Astrocyte (in vitro differentiated cells and primary cell): ENCODE measurements around the gene PDZD2. TPM values are rescaled to one million over a fixed set of nuclear protein-coding genes. Genes with fewer than 3 reads are reported as not detected.

Experiments used
- DNase-seq: peaks from one replicate; pipeline ENCODE4 v3.0.0-alpha.2; 2010; ENCODE audit warnings: low read depth
- FAIRE-seq: peaks from 2 replicates; lab custom pipeline; 2011; peaks lifted over from hg19 to GRCh38; lab: Jason Lieb, UNC
- H2AFZ ChIP-seq: 2 replicates; pipeline ENCODE4 v1.6.0; 2012; ENCODE audit warnings: low read depth, low read length, inconsistent platforms
- H3K27ac ChIP-seq: 2 replicates; pipeline ENCODE4 v1.5.1; 2011; ENCODE audit warnings: low read depth, low read length, inconsistent platforms
- H3K27me3 ChIP-seq: 2 replicates; pipeline ENCODE4 v1.6.0; 2011; ENCODE audit warnings: low read length, inconsistent platforms; ENCODE audit not compliant: insufficient read depth
- H3K36me3 ChIP-seq: 2 replicates; pipeline ENCODE4 v1.5.1; 2011; ENCODE audit warnings: low read length, inconsistent platforms; ENCODE audit not compliant: insufficient read depth
- H3K4me1 ChIP-seq: 2 replicates; pipeline ENCODE4 v1.5.1; 2011; ENCODE audit warnings: low read length, inconsistent platforms; ENCODE audit not compliant: insufficient read depth
- H3K4me2 ChIP-seq: 2 replicates; pipeline ENCODE4 v1.6.0; 2012; ENCODE audit warnings: low read length, inconsistent platforms
- H3K4me3 ChIP-seq: 2 replicates; pipeline ENCODE4 v1.5.1; 2011; ENCODE audit warnings: low read depth, mild to moderate bottlenecking, low read length, inconsistent platforms; ENCODE audit not compliant: insufficient read depth
- H3K79me2 ChIP-seq: 2 replicates; pipeline ENCODE4 v1.6.0; 2012; ENCODE audit warnings: mild to moderate bottlenecking, low read length, inconsistent platforms; ENCODE audit not compliant: insufficient read depth
- H3K9ac ChIP-seq: 2 replicates; pipeline ENCODE4 v1.6.0; 2012; ENCODE audit warnings: mild to moderate bottlenecking, low read length, inconsistent platforms
- H3K9me3 ChIP-seq: 2 replicates; pipeline ENCODE4 v1.5.1; 2012; ENCODE audit warnings: low read depth, mild to moderate bottlenecking, low read length, inconsistent platforms; ENCODE audit not compliant: insufficient read depth
- H4K20me1 ChIP-seq: 2 replicates; pipeline ENCODE4 v1.6.0; 2012; ENCODE audit warnings: low read length, inconsistent platforms; ENCODE audit not compliant: insufficient read depth
- H3K27ac Mint-ChIP-seq: one replicate; pipeline ENCODE4 v1.8.0; 2021; ENCODE audit warnings: mild to moderate bottlenecking, mixed read lengths; ENCODE audit not compliant: unreplicated experiment
- H3K27me3 Mint-ChIP-seq: one replicate; pipeline ENCODE4 v1.8.0; 2021; ENCODE audit warnings: low read depth, mixed read lengths; ENCODE audit not compliant: unreplicated experiment
- H3K36me3 Mint-ChIP-seq: one replicate; pipeline ENCODE4 v1.8.0; 2021; ENCODE audit warnings: low read depth, mixed read lengths; ENCODE audit not compliant: unreplicated experiment
- H3K4me1 Mint-ChIP-seq: one replicate; pipeline ENCODE4 v1.8.0; 2021; ENCODE audit warnings: low read depth, mixed read lengths; ENCODE audit not compliant: unreplicated experiment
- H3K4me3 Mint-ChIP-seq: one replicate; pipeline ENCODE4 v1.8.0; 2021; ENCODE audit warnings: mild to moderate bottlenecking, moderate library complexity, mixed read lengths; ENCODE audit not compliant: unreplicated experiment
- H3K9me3 Mint-ChIP-seq: one replicate; pipeline ENCODE4 v1.8.0; 2021; ENCODE audit warnings: mild to moderate bottlenecking, mixed read lengths; ENCODE audit not compliant: unreplicated experiment
- EZH2 ChIP-seq: IDR thresholded peaks from 2 replicates; pipeline ENCODE4 v1.6.1; 2012; ENCODE audit warnings: mild to moderate bottlenecking, low read length, inconsistent platforms; ENCODE audit not compliant: insufficient read depth
- total RNA-seq: library from RNA; stranded (reverse); gene quantifications from 2 replicates; pipeline ENCODE4 v1.2.1, GENCODE V29; 2021
- TF ChIP-seq, protein P1 (sequence below): IDR thresholded peaks from 2 replicates; pipeline ENCODE4 v1.5.1; 2011; ENCODE audit warnings: low read depth, mild to moderate bottlenecking, inconsistent platforms, low read length, moderate library complexity; ENCODE audit not compliant: insufficient read depth

Gene PDZD2
- total RNA-seq, 1 donor from 2014 or later, result 10.3 TPM

DNA sequence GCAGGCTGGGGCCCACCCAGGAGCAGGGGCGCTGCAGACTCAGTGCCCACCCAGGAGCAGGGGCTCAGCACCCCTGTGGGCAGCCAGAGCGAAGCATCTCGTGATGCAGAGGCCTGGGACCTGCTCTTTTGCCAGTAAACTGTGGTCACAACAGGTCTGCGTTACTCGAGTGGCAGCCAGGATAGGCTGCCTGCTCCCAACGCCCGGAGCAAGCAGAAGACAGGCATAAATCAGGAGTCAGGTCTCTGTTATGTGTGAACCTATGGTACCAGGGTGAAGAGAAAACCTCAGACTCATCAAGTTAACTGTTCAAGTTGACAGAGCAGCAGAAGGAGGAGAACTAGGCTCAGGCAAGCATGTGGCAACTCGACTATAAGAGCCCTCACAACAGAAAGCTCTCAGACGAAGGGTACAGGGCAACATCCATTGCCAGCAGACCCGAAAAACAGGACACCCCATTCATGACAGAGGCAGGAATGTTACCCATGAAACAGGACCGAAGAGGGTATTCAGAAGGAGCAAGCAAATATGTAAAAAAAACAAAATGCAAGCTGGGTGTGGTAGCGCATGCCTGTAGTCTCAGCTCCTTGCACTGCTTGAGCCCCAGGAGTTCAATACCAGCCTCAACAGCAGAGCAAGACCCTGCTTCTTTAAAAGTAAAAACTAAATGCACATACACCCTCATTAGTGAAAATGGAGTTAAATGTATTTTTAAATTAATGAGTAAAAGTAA lies 463.5 kb downstream of the PDZD2 start:
- Histone ChIP-seq H3K9me3 (no peaks in the 10 kb centered on the region), H3K4me1 (no peaks in the 10 kb centered on the region), H3K4me2 (no peak overlapping the region), H3K4me3 (no peak overlapping the region), H3K79me2 (no peaks in the 10 kb centered on the region), H3K27ac (no peak overlapping the region), H3K36me3 (peaks cover 58% of the 10 kb centered on the region), H4K20me1 (peaks cover 37% of the 10 kb centered on the region), H3K9ac (no peak overlapping the region), H2AFZ (no peak overlapping the region), H3K27me3 (no peaks in the 10 kb centered on the region)
- Mint-ChIP-seq H3K4me3 (no peak overlapping the region), H3K36me3 (peaks cover 23% of the 10 kb centered on the region), H3K9me3 (no peaks in the 10 kb centered on the region), H3K27ac (no peak overlapping the region), H3K27me3 (no peaks in the 10 kb centered on the region), H3K4me1 (peaks cover 5% of the 10 kb centered on the region)
- TF ChIP-seq EZH2, result no peak
- DNase-seq (no peak), FAIRE-seq (no peak)

DNA sequence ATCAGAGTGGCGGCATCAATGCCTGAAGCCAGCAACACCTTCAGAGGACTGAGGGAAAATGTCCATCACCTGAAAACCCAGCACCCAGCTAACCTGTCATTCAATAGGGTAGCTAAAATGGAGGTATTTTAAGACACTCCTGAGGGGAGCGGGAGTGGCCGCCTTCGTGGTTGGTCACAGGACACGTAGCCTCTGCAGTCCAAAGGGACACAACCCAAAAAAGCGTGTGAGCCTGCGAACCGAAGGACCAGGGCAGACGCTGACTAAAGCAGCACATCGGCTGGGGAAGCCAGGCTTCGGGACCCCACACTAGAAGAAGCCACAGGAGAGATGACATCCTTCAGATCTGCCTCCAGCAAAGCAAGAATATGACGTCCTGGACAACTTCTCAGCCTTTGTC lies 464.6 kb downstream of the PDZD2 start:
- peaks cover 23% of the 10 kb centered on the region for H3K36me3 Mint-ChIP-seq

DNA sequence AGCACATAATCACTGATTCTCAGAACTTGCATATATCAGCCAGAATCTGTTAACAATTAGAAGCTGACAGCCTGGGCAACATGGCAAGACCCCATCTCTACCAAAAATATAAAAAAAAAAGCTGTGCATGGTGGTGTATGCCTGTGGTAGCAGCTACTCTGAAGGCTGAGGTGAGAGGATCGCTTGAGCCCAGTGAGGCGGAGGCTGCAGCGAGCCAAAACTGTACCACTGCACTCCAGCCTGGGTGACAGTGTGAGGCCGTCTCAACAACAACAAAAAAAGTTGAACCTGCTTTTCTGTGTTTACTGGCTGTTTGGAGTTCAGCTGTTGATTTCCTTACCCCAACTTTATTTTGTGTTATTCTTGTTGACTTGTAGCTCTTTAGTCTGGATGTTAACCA lies 468.4 kb downstream of the PDZD2 start:
- Mint-ChIP-seq H3K4me3 (no peak overlapping the region), H3K36me3 (peaks cover 26% of the 10 kb centered on the region), H3K4me1 (peaks cover 11% of the 10 kb centered on the region), H3K9me3 (peaks cover 1% of the 10 kb centered on the region), H3K27ac (no peak overlapping the region), H3K27me3 (no peaks in the 10 kb centered on the region)
- no peak overlapping the region for H3K4me3 ChIP-seq
- H3K27ac ChIP-seq, result no peak overlapping the region
- H2AFZ ChIP-seq, result no peak overlapping the region
- TF ChIP-seq, protein P1, sequence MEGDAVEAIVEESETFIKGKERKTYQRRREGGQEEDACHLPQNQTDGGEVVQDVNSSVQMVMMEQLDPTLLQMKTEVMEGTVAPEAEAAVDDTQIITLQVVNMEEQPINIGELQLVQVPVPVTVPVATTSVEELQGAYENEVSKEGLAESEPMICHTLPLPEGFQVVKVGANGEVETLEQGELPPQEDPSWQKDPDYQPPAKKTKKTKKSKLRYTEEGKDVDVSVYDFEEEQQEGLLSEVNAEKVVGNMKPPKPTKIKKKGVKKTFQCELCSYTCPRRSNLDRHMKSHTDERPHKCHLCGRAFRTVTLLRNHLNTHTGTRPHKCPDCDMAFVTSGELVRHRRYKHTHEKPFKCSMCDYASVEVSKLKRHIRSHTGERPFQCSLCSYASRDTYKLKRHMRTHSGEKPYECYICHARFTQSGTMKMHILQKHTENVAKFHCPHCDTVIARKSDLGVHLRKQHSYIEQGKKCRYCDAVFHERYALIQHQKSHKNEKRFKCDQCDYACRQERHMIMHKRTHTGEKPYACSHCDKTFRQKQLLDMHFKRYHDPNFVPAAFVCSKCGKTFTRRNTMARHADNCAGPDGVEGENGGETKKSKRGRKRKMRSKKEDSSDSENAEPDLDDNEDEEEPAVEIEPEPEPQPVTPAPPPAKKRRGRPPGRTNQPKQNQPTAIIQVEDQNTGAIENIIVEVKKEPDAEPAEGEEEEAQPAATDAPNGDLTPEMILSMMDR, result no peak
- no peak for TF ChIP-seq EZH2
- no peak overlapping the region for H3K9ac ChIP-seq
- no peaks in the 10 kb centered on the region for H3K4me1 ChIP-seq
- peaks cover 51% of the 10 kb centered on the region for H3K36me3 ChIP-seq
- peaks cover 51% of the 10 kb centered on the region for H4K20me1 ChIP-seq
- no peak overlapping the region for H3K4me2 ChIP-seq
- FAIRE-seq (no peak), DNase-seq (no peak)
- H3K9me3 ChIP-seq, result no peaks in the 10 kb centered on the region
- H3K27me3 ChIP-seq, result no peaks in the 10 kb centered on the region
- peaks cover 11% of the 10 kb centered on the region for H3K79me2 ChIP-seq

More for the DNA sequence above, 464.6 kb downstream of the PDZD2 start:
- no peak overlapping the region for H3K4me3 Mint-ChIP-seq
- H3K9me3 Mint-ChIP-seq, result no peaks in the 10 kb centered on the region
- Histone ChIP-seq H3K4me2 (no peak overlapping the region), H3K36me3 (peaks cover 58% of the 10 kb centered on the region), H4K20me1 (peaks cover 41% of the 10 kb centered on the region), H3K9ac (no peak overlapping the region), H3K79me2 (no peaks in the 10 kb centered on the region), H3K9me3 (no peaks in the 10 kb centered on the region), H2AFZ (no peak overlapping the region), H3K27ac (no peak overlapping the region), H3K4me1 (no peaks in the 10 kb centered on the region), H3K27me3 (no peaks in the 10 kb centered on the region), H3K4me3 (no peak overlapping the region)
- DNase-seq, result no peak
- TF ChIP-seq EZH2, result no peak
- TF ChIP-seq, protein P1, result no peak
- no peak overlapping the region for H3K27ac Mint-ChIP-seq
- peaks cover 5% of the 10 kb centered on the region for H3K4me1 Mint-ChIP-seq
- FAIRE-seq, result no peak
- no peaks in the 10 kb centered on the region for H3K27me3 Mint-ChIP-seq
